GM12874 (cell line): ENCODE data around the gene VRK3.
A peak's percentile ranks its signal among the peaks of the same experiment; 100 is the strongest.

ENCODE experiments used
- TF ChIP-seq, protein P1 (sequence below): IDR thresholded peaks from 2 replicates; pipeline ENCODE4 v1.5.1; 2011; ENCODE audit warnings: low read depth, mild to moderate bottlenecking, control low read depth, low read length, moderate library complexity; ENCODE audit not compliant: insufficient read depth

VRK3 gene

DNA sequence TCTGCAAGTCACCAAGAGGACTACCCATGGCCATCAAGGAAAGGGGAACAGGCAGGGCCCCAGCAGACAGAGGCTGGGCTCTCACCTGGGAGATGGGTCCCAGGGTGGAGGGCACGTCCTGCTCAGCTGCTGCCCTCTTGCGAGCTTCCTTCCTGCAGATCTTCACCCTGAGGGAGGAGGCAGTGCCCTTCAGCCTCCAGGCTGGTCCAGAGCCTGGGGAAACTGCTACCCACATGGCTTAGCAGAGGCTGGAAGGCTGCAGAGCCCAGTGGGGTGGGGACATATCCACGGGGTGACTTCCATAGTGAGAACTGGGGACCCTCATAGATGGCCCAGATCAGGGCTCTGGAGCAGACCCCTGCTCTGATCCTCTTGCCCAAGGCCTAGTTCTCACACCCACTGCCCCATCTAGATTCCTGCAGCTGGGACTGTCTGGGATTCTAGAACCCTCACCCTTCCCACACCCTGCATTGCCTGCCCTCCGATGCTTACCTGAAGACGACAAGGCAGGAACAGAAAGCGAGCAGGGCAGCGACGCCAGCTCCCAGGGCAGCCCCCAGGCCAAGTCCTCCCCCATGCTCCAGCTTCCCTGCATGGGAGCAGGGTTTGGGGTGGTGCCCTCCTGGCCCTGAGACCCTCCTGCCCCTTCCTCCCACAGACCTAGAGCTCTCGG lies 73.2 kb downstream of the VRK3 start:
- TF ChIP-seq, protein P1, sequence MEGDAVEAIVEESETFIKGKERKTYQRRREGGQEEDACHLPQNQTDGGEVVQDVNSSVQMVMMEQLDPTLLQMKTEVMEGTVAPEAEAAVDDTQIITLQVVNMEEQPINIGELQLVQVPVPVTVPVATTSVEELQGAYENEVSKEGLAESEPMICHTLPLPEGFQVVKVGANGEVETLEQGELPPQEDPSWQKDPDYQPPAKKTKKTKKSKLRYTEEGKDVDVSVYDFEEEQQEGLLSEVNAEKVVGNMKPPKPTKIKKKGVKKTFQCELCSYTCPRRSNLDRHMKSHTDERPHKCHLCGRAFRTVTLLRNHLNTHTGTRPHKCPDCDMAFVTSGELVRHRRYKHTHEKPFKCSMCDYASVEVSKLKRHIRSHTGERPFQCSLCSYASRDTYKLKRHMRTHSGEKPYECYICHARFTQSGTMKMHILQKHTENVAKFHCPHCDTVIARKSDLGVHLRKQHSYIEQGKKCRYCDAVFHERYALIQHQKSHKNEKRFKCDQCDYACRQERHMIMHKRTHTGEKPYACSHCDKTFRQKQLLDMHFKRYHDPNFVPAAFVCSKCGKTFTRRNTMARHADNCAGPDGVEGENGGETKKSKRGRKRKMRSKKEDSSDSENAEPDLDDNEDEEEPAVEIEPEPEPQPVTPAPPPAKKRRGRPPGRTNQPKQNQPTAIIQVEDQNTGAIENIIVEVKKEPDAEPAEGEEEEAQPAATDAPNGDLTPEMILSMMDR: no peak

DNA sequence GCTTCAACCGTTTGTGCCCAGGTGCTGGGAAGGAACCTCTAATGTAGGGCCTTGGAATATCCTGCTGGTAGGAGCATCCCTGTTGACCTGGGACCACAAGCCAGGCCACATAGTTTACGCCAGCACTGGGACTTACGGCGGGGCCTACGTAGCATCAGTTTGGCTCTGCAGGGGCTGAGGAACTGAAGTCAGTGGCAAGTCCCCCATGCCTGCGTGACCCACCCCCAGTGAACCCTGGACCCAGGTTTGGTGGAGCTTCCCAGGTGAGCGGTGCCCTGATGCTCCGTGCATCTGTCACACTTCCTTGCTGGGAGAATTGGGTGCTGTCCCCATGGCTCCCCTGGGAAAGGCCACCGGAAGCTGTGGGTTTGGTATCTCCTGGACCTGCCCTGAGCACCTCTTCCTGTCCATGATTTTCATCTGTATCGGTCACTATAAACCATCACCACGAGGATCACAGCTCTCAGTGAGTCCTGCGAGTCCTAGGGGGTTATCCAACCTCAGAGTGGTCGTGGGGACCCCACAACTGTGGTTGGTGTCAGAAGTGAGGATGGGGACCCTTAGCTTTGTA lies 74.1 kb downstream of the VRK3 start:
- TF ChIP-seq, protein P1: no peak

DNA sequence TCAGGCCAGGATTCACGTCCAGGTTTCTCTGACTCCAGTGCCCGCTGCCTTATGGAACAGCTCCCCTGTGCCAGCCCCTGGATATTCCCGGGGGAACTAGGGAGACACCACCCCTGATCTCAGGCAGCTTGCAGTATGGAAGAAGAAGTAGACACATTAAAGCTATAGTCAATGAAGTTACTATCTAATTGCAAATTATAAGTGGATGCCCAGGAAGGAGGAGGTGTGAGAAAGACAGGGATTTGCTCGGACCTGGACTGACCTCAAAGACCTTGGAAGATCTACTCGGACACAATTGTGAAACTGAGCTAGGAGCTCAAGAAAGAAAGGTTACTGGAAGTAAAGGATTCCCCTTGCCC lies 74.6 kb downstream of the VRK3 start:
- TF ChIP-seq, protein P1: no peak

DNA sequence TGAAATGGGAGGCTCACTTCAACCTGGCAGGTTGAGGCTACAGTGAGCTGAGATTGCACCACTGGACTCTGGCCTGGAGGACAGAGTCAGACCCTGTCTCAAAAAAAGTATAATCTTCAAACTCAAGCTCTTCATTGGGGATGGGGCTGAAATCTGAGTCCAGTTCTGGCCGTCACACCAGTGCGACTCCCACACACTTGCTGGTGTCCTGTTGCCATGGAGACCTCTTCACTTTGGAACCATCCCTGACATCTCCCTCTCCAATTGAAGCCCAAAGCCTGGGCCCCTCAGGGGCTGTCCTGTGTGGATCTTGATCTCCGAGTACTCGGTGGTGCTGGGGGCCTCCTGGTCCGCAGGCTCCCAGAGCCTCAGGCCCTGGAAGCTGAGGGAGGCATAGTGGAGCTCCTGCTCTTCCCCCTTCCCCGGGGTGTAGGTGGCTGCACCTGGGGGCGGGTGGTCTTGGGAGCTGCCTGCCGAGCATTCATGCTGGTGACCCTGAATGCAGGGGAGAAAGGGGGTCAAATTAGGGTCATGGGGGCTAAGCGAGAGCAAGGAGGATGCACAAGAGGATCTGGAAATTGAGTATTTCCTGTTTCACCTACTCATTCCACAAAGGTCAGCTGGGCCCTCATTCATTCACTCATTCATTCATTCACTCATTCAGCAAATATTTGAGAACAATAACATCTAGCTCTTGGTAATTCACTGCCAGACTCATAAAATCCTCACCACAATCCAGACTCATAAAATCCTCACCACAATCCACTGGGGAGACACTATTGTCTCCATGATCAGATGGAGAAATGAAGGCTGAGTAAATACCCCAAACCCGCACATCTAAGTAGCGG lies 75.2 kb downstream of the VRK3 start:
- TF ChIP-seq, protein P1: no peak

DNA sequence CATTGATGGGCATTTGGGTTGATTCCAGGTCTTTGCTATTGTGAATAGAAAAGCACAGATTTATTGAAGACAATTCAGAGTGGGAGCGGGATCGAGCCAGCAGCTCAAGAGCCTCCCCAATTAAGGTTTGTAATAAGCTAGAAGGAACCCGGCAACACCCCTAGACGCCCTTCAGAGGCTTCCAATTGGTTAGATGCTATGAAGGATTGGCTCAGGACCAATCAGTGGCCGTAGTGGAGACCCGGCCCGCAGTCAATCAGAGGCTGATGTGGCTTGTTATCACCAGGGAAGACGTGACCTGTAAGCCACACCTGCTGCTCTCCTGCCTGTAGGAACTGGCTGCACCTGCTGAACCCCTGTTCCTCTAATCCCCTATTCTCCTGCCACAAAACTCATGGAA lies 78.8 kb downstream of the VRK3 start:
- TF ChIP-seq, protein P1: no peak

DNA sequence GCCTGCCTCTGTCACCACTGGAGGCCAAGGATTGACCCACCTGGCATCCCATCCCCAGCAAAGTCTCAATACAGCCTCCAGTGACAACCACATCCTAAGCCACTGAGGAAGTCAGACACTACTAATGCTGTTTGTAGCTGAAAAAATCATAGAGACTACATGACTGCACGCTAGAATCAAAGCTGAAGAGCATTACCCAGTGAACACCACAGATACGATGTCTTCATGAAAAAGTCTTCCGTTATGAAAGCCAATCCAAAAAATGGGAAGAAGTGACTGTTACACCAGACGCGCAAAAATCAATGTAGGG lies 84.7 kb downstream of the VRK3 start:
- TF ChIP-seq, protein P1: no peak

DNA sequence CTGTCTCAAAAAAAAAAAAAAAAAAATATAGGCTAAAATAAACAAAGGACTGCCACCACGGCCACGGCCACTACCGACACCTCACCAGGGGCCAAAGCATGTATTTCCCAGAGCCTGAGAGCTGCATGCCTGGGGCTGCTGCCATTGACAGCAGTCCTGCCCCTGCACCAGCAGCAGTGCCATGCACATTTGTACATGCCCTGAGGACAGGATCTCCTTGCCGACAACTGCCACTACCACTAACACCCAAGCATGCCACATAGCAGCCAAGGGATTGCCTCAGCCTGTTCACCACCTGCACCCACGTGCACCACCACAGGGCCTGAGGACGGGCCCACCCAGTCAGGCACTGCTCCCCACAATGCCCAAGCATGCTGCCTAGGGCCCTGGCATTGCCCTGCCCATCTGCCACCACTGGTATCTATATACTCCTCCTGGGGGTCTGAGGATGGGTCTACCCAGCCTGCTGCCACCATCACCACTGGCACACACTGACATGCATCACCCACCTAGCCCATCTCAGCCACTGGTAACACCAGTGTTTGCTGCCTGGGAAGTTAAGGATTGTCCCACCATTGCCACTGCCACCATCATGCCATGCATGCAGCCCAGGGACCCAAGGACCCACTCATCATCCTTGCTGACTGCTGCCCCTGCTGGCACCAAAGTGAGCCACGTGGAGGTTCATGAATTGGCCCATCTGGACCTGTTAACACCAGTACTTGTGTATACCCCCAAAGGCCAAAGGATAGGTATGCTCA lies 85.3 kb downstream of the VRK3 start:
- TF ChIP-seq, protein P1: peak; percentile 29; the same call in 1 of the 2 replicates
